ENCODE measurements around the gene PRSS37.

DNA sequence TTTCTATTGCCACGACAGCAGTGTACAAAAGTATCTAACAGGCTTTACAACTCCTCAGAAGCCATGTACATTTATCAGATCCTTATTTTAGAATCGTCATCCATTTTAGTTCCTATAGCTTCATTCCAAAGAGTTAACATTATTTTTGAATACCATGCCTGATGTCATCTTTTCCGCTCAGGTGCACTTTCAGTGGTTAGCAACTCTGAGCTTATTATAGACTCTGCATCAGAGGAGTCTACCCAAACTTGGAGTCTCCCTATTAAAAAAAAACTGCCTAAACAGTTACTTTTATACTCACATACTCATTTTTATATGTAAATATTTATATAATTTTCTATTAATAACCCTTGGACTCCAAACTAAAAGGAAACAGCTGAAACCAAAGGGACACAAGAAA is 31.6 kb upstream of the PRSS37 start:
- TF ChIP-seq, protein P1, sequence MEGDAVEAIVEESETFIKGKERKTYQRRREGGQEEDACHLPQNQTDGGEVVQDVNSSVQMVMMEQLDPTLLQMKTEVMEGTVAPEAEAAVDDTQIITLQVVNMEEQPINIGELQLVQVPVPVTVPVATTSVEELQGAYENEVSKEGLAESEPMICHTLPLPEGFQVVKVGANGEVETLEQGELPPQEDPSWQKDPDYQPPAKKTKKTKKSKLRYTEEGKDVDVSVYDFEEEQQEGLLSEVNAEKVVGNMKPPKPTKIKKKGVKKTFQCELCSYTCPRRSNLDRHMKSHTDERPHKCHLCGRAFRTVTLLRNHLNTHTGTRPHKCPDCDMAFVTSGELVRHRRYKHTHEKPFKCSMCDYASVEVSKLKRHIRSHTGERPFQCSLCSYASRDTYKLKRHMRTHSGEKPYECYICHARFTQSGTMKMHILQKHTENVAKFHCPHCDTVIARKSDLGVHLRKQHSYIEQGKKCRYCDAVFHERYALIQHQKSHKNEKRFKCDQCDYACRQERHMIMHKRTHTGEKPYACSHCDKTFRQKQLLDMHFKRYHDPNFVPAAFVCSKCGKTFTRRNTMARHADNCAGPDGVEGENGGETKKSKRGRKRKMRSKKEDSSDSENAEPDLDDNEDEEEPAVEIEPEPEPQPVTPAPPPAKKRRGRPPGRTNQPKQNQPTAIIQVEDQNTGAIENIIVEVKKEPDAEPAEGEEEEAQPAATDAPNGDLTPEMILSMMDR (IDR thresholded peaks at IDR 0.05) = no peak
- TF ChIP-seq EP300 (IDR thresholded peaks at IDR 0.05) (no peak), POLR2A (IDR thresholded peaks at IDR 0.05) (no peak)
